Measurements from ENCODE around the gene KCNMA1.

Gene KCNMA1

DNA sequence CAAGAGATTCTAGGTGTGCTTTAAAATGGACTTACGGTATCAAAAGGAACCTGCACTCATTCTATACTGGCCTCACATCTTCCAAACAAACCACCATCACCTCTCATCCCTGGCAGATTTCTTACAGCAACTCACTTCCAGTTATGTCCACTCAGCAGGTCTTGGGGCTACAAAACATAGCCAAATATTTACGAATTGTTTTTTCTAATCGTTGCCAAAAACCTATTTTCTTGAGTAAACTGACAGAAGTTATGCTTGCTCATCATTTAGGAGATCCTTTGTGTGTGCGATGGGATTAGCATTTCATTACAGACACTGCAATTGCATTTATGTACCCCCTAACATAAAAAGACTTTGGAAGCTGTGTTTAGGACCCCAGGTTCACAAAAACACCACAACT is 2.7 kb downstream of the KCNMA1 start:
- no peak for DNase-seq (ENCODE audit: low read depth)

DNA sequence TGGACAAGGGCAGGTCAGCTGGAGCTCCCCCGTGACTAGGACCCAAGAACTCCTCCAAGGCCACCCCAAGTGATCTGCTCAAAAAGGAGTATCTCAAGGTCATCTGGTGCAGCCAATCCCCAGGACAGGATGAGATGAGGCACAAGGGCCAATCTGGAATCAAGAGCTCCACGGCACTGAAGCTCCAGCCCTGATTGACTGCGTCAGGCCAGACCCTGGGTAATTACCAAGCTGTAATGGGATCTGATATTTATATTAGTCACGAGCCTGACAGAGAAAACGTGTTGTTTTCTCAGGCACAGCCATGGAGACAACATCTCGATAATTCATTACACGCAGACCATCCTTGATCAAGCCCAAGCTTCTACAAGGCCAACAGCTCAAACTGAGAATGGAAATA is 4.2 kb downstream of the KCNMA1 start:
- no peak for DNase-seq (ENCODE audit: low read depth)

DNA sequence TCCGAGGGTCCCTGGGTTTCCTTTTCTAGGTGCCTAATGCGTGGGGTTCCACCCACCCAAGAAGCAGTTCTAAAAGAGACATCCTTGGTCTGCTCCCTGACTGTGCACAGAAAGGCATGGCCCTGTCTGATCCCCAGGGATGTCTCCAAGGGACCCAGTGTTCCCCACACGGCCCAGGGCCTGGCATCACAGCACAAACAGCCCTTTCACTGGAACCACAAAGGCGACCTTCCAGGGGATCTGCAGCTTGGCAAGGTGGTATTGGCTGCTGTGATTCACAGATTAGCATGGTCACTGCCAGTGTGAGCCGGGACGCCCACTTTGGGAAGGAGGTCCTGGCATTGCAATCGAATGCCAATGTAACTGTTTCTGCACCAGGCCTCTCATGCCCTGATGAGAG is 6.4 kb downstream of the KCNMA1 start:
- no peak for DNase-seq (ENCODE audit: low read depth)

DNA sequence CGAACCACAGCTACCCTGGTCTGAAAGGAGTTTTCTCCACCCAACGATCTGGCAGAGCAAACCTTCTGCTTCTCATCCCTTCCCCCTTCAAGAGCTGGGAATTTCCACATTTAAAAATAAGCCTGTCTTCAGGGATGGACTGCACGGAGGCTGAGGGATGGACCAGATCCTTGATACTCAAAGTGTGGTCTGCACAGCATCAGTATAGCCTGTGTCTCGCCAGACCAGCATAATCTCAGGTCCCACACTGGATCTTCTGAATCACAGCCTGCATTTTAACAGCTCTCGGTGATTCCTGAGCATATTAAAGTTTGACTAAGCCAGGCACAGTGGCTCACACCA is 7.1 kb downstream of the KCNMA1 start:
- DNase-seq (ENCODE audit: low read depth): no peak

DNA sequence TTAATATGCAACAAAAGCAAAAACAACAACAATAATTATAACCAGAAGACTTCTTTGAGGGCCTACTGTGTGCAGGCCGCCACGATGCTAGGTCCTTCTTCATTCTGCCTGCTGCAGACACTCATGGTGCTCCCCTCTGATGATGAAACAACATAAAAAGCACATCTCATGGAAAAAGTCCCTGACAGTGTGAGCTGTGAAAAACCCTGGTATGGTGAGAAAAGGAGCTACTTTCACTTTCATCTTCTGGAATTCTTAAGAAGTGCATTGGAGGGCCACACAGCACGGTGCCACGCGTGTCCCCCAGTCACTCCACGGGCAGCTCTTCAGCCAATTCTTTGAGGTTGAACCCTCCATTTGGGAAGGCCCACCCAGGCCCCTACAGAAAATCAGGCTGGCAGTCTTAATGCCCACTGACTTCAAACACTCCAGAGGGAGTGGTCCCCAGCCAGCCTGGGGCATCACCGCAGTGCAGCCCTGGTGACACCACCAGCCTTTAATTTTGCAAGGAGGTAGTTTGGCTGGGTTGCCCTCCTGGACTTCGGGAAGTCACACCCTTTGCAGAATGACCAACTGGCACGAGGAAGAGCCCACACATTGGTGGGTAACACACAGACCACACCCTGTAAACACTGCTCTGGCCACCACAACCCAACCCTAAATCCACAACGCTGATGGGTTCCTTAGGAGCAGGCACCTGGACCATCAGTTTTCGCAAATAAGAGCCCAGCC is 7.7 kb downstream of the KCNMA1 start:
- DNase-seq (ENCODE audit: low read depth): no peak

DNA sequence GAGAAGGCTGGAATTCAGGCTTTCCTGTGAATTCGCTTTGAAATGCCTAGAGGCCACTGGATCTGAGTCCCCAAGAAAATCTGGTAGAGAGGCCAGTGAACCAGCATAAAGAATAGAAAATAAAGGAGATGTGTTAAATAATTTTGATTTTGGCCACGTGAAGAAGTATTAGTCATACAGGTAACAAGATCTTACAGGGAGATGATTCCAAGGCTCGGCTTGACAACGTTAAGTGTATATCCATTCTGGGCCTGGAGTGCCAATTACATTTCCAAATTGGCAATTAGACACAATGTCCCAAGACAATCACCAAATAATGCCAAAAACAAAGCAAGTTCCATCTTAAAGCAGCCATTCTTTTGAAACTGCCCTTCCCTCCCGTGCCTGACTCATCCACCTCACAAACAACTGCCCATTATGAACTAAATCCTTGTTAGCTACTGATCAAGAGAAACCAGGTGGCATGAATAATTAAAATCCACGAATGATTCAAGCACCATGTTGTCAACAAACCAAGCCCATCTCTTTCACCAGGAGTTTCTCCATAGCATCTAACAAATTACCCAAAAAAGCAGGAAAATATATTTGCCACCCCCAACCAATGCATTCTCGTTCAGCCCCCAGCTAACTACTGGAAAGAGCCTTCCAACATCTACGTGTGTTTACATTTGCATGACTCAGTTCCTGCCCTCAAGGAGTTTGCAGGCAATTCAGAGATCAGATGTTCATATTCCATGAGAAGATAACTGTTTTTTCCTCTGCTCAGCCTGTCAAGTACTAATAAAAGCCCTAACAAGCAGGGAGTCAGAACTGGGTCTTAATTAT is 8.5 kb downstream of the KCNMA1 start:
- no peak for DNase-seq (ENCODE audit: low read depth)

DNA sequence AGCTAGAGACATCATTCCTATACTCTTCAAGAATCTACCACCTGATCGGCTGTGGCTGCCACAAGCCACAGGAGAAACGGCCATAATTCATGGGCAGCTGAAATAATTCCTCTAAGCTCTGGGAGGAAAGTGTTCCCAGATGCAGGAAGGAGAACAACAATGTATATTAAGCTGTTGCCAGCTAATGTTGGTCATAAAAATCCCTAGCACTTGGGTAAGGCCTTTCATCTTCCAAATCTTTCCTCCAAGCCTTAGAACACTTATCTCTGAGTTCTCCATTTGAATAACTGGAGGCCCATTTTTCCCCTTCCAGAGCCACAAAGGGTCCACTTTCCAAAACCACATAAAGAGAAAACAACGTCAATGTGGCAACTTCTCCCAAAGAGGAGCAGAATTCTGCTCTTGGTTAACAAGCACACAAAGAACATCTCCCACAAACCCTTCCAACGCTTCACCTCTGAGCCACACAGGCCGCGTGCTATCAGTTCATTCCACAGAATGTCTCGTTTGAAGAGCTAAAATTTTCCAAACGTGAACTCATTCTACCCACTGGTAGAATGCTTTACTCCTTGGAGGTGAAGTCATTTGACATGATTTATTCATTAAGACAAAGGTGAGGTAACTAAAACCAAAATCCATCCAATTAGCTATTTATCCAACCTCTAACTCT is 11.2 kb downstream of the KCNMA1 start:
- DNase-seq (ENCODE audit: low read depth): peak; percentile 75

DNA sequence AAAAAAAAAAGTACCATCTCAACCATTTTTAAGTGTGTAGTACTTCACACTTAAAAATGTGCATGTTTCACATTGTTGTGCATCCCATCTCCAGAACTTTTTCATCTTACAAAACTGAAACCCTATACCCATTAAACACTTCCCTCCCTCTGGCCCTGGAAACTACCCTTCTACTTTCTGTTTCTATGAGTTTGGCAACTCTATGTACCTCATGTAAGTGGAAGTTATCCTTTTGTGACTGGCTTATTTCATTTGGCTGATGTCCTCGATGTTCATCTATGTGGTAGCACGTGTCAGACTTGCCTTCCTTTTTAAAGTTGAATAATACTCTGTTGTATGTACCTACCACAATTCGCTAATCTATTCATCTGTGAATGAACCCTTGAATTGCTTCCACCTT is 12.2 kb downstream of the KCNMA1 start:
- no peak for DNase-seq (ENCODE audit: low read depth)

GRCh38 chr10:77622889-77623291 is 14.7 kb downstream of the KCNMA1 start:
- DNase-seq (ENCODE audit: low read depth): no peak

GRCh38 chr10:77620731-77621130 is 16.9 kb downstream of the KCNMA1 start:
- no peak for DNase-seq (ENCODE audit: low read depth)

DNA sequence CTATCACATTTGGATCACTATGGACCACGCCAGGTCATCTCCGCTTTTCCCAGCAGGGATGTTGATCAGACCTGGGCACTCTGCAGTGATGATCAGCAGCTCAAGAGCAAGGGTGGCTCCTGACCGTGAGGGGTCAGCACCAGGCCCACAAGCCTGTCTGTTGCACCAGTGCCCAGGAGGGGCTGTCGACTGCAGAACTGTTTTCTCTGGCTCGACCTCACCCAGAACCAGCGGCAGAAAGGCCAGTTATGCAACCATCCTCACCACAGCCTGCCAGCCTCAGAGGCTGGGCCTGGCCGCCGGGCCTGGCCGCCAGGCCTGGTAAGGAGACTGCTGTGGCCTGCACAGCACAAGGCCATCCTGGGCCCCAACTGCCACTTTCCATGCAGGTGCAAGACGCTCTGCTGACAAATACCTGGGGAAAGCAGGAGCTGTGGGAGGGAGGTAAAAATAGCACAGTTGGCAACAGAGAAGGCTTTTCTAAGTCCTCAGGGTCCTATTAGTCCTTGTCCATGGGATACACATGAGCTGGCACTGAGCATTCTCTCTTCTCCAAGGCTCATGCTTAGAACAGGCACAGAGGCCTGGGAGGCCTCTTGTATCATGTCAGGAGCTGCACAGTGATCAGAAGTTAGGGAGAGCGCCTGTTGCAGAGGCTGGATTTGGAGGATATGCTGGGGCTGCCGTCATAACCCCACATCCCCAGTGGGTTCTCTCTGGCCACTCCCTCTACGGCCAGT is 17.5 kb downstream of the KCNMA1 start:
- no peak for DNase-seq (ENCODE audit: low read depth)

DNA sequence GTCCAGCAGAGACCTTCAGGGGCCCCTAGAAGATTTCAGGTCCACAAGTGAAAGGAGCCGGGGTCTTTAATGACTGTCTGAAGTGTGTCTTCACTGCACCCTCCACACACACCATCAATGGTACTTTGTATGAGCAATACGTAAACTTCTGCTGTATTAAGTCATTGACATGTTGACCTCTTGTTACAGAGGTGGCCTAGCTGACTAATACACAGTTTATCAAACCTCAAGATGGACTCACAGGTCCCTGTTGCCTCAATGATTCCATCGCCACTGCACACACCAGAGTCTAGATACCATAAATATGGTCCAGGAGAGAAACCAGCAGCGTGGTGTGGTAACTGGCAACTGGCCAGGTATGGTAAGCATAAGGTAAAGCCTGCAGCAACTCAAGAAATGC is 19.5 kb downstream of the KCNMA1 start:
- no peak for DNase-seq (ENCODE audit: low read depth)

GRCh38 chr10:77616766-77617165 is 20.8 kb downstream of the KCNMA1 start:
- DNase-seq (ENCODE audit: low read depth): no peak

DNA sequence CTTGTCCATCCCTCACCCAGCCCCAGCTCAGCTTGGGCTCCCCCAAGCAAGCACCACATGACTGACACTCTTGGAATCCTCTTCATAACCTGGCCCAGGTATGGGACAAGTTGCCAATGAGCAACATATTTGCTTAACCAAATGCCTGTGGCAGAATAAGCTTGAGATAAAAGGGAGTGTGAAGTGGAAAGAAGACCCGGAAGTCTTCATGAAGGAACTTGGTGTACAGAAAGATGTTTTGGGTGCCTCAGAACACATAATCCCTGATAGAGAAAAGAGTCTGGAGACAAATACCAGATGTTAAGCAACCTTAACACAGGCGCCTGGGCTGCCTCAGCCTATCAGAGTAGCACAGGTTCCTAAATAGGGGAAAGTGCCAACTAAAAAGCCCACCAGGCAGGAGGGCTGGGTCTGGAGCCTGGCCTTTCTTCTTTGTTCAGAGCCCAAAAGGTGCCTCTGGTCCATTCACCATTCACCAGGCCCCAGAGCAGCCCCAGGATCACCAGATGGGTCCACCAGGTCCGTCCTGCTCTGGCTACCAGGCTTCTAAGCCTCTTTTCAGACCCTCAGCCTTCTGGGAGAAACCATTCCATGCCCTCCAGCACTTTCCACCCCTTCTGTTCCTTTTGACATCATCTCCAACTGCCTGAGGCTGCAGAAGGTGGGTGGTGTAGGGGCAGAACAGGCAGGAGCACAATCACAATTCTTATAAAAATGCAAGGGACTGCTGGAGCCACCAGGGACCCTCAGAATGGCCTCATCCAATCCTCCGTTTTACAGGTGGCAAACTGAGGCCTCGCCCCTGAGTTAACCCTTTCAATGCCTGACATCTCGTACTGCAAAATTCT is 22.6 kb downstream of the KCNMA1 start:
- no peak for DNase-seq (ENCODE audit: low read depth)

DNA sequence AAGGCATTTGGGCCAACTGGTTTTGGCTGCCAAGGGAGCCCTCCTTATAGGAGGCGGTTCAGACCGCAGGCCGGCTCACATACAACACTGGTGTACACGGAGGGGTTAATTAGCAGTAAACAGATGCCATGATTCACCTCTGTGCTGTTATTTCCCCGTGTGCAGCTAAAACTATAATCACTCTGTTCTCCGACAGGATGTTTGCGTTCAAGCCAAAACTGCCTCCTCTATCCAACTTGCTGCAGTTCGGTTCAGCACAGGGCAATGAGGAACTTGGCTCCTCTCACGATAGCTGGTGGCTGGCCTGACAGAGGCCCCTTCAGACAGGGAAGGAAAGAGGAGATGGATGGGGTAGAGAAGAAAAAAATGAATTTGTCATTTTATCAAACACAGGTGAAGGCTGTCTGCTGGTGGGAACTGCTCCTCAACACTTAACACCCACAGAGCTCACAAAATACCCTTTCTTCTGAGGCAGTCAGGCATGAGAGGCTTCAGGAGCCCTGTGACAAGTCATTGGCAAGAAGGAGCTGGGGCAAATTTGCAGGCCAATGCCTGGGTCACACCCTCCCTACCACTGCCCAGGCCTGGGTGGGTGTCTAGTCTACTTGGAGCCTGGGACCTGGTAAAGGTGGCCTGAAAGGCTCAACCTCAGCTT is 24.0 kb downstream of the KCNMA1 start:
- no peak for DNase-seq (ENCODE audit: low read depth)

DNA sequence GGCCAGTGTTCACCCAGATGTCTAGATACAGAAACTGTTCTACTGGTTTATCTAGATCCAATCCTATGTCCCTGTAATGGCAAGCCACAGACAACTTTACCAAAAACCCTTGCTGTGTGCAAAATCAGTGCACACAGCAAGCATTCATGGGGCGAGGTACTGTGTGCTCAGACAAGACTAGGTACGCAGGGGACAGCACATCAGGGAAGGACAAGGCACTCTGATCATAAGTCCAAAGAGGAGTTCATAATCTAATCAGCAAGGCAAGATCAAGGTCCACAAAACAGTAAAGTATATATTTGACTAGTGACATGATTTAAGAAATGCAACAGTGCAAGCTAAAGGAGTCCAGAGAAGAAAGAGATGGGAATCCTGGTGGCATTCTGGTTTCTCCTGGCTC is 25.9 kb downstream of the KCNMA1 start:
- no peak for DNase-seq (ENCODE audit: low read depth)

DNA sequence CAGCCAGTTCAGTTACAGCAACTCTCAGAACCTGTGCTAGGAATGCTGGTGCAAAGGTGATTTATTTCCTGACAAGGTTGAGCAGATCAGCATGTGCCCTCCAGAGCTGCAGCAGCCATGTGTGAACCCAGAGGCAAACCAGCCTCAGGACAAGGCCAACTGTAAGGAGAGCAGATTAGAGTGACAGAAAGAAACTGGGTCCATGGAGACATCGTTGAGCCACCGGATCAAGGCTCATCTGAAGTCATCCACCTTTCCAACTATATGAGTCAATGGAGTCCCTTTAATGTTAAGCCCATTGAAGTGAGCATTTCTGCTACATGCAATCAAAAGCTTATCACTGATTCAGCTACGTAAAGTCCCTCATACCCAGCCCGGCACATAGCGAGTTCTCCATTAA is 26.4 kb downstream of the KCNMA1 start:
- no peak for DNase-seq (ENCODE audit: low read depth)

DNA sequence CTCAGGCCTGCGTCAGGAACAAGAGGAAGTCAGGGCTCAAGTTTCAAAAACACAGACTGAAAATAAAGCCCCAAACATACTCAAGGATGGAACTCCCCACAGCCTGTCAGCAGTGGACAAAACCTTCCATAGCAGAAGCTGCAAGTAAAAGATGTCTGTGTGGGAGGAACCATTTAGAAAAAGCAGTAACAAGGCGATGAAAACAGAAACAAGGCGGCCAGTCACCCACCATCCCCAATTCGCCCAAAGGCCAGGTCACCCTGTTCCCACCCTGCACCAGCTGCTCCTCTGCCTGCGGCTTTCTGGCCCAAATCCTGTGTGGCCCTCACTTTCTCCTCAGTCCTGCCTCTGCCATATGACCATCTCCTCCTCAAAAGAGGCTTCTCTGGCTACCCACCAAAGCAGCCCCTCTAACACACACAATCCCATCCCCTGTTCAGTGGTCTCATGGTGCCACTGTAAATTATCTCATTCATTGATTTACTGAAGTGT is 27.8 kb downstream of the KCNMA1 start:
- DNase-seq (ENCODE audit: low read depth): no peak

- no peak for DNase-seq (ENCODE audit: low read depth)
Observed at GRCh38 chr10:77608281-77608680, 29.3 kb downstream of the KCNMA1 start.

- DNase-seq (ENCODE audit: low read depth): no peak
Observed at GRCh38 chr10:77606751-77607150, 30.9 kb downstream of the KCNMA1 start.

DNA sequence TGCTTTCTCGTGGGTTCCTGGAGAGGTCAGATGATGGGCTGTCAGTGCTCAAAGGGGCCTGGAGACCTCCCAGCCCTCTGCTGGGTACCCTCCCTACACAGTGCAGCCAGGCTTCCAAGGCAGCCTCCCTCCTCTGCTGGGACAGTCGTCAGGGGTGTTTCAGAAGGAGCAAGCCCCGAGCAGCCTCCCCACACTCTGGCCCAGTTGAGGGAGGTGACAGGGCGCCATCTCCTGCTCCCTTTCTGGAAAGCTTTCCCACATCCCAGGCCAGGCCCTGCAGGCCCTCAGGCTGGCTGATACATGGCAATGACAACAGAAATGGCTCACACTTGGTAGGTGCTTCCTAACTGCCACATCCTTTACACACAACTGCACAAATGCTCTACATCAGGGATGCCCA is 32.1 kb downstream of the KCNMA1 start:
- DNase-seq (ENCODE audit: low read depth): no peak

All from GM04504 (cell line).